Activated naive CD4-positive, alpha-beta T cell treated with anti-CD3 and anti-CD28 coated beads for 36 hours (primary cell): ENCODE measurements around the gene POLG2. TPM values are rescaled to one million over a fixed set of nuclear protein-coding genes. Genes with fewer than 3 reads are reported as not detected.

Experiments
- CTCF ChIA-PET: fragments of 350-600 bp; sonication (Branson Sonifier 250); formaldehyde crosslinking; loops from one replicate; lab custom pipeline; 2021; ENCODE audit warnings: antibody characterized with exemption; lab: Charles Lee
- DNase-seq: peaks from one replicate; pipeline ENCODE4 v3.0.0-alpha.2; 2020
- H3K27ac Mint-ChIP-seq: one replicate; pipeline ENCODE4 v1.8.0; 2021; ENCODE audit warnings: mild to moderate bottlenecking, mixed read lengths
- H3K27me3 Mint-ChIP-seq: one replicate; pipeline ENCODE4 v1.8.0; 2021; ENCODE audit warnings: low read depth, mixed read lengths
- H3K36me3 Mint-ChIP-seq: one replicate; pipeline ENCODE4 v1.8.0; 2021; ENCODE audit warnings: low read depth, mixed read lengths
- H3K4me1 Mint-ChIP-seq: one replicate; pipeline ENCODE4 v1.8.0; 2021; ENCODE audit warnings: low read depth, mixed read lengths
- H3K4me3 Mint-ChIP-seq: one replicate; pipeline ENCODE4 v1.8.0; 2021; ENCODE audit warnings: mild to moderate bottlenecking, moderate library complexity, mixed read lengths
- H3K9me3 Mint-ChIP-seq: one replicate; pipeline ENCODE4 v1.8.0; 2021; ENCODE audit warnings: mixed read lengths
- intact Hi-C: fragments of 100-400 bp; cut with micrococcal nuclease; formaldehyde crosslinking; loops from one replicate; pipeline ENCODE4 v1.15.1; 2023
- total RNA-seq, 2 experiments: library from RNA; stranded (reverse); gene quantifications; one replicate each; pipeline ENCODE4 v1.2.3, GENCODE V29; 2021

Gene POLG2
- total RNA-seq, 2 experiments from 2014 or later = 23.4 to 26.9 TPM

- DNase-seq = no peak
- CTCF ChIA-PET = interaction anchor here (0.7 to 1.7 kb wide), 3 partner anchors 9 to 159 kb away, joined by 4 to 7 read pairs (median 5); no protein-coding TSS in a partner anchor
- intact Hi-C loops = no loop called here
- Mint-ChIP-seq H3K4me3 (no peak overlapping the region), H3K4me1 (peaks cover 3% of the 10 kb centered on the region), H3K36me3 (peaks cover 38% of the 10 kb centered on the region), H3K9me3 (no peaks in the 10 kb centered on the region), H3K27me3 (no peaks in the 10 kb centered on the region), H3K27ac (no peak overlapping the region)
These were observed 32.4 kb upstream of the POLG2 start for GRCh38 chr17:64529221-64529620.

- no peak for DNase-seq
- CTCF ChIA-PET = interaction anchor here (1.0 kb wide), 1 partner anchor 109 kb away, joined by 4 read pairs; no protein-coding TSS in a partner anchor
- no peaks in the 10 kb centered on the region for H3K9me3 Mint-ChIP-seq
- no peaks in the 10 kb centered on the region for H3K27me3 Mint-ChIP-seq
- H3K27ac Mint-ChIP-seq = no peak overlapping the region
- peaks cover 36% of the 10 kb centered on the region for H3K36me3 Mint-ChIP-seq
- no peaks in the 10 kb centered on the region for H3K4me1 Mint-ChIP-seq
- intact Hi-C loops = no loop called here
- H3K4me3 Mint-ChIP-seq = no peak overlapping the region
These were observed 31.1 kb upstream of the POLG2 start for GRCh38 chr17:64527914-64528313.

- Mint-ChIP-seq H3K27me3 (no peaks in the 10 kb centered on the region), H3K4me3 (no peak overlapping the region), H3K9me3 (no peaks in the 10 kb centered on the region), H3K4me1 (peaks cover 13% of the 10 kb centered on the region), H3K27ac (no peak overlapping the region), H3K36me3 (peaks cover 23% of the 10 kb centered on the region)
- intact Hi-C loops = no loop called here
- no peak for DNase-seq
- CTCF ChIA-PET = interaction anchor here (1.0 to 1.1 kb wide), 2 partner anchors 9 to 101 kb away, joined by 4 to 5 read pairs; no protein-coding TSS in a partner anchor
These were observed 23.5 kb upstream of the POLG2 start for GRCh38 chr17:64520359-64520758.

- H3K9me3 Mint-ChIP-seq = no peaks in the 10 kb centered on the region
- H3K4me3 Mint-ChIP-seq = no peak overlapping the region
- peaks cover 18% of the 10 kb centered on the region for H3K4me1 Mint-ChIP-seq
- H3K36me3 Mint-ChIP-seq = peaks cover 27% of the 10 kb centered on the region
- CTCF ChIA-PET = interaction anchor here (1.1 kb wide), 1 partner anchor 10 kb away, joined by 5 read pairs; no protein-coding TSS in a partner anchor
- H3K27me3 Mint-ChIP-seq = no peaks in the 10 kb centered on the region
- intact Hi-C loops = no loop called here
- H3K27ac Mint-ChIP-seq = no peak overlapping the region
- DNase-seq = no peak
These were observed 22.7 kb upstream of the POLG2 start for GRCh38 chr17:64519601-64520000.

GRCh38 chr17:64515829-64516228, 19.0 kb upstream of the POLG2 start:
- Mint-ChIP-seq H3K4me1 (peaks cover 26% of the 10 kb centered on the region), H3K27ac (peak overlapping the region; percentile 22), H3K27me3 (no peaks in the 10 kb centered on the region), H3K36me3 (peaks cover 26% of the 10 kb centered on the region), H3K4me3 (no peak overlapping the region), H3K9me3 (no peaks in the 10 kb centered on the region)
- intact Hi-C loops = no loop called here
- CTCF ChIA-PET = interaction anchor here (0.6 to 1.4 kb wide), 4 partner anchors 17 to 95 kb away, joined by 3 read pairs; no protein-coding TSS in a partner anchor
- DNase-seq = no peak

GRCh38 chr17:64515419-64515818, 18.6 kb upstream of the POLG2 start:
- no peak for DNase-seq
- Mint-ChIP-seq H3K27ac (no peak overlapping the region), H3K4me1 (peaks cover 26% of the 10 kb centered on the region), H3K27me3 (no peaks in the 10 kb centered on the region), H3K36me3 (peaks cover 28% of the 10 kb centered on the region), H3K9me3 (no peaks in the 10 kb centered on the region), H3K4me3 (no peak overlapping the region)
- intact Hi-C loops = no loop called here
- CTCF ChIA-PET = interaction anchor here (0.6 to 1.4 kb wide), 4 partner anchors 17 to 94 kb away, joined by 3 read pairs; no protein-coding TSS in a partner anchor

- Mint-ChIP-seq H3K27ac (no peak overlapping the region), H3K9me3 (no peaks in the 10 kb centered on the region), H3K27me3 (no peaks in the 10 kb centered on the region), H3K4me3 (peak overlapping the region; percentile 36), H3K36me3 (peaks cover 37% of the 10 kb centered on the region), H3K4me1 (peaks cover 34% of the 10 kb centered on the region)
- intact Hi-C loops = loop anchor here (5.0 to 10.0 kb wide), 3 partner anchors 468 to 887 kb away; partner anchors contain the start of genes GNA13 and MAP3K3
- no peak for DNase-seq
- CTCF ChIA-PET = interaction anchor here (0.6 to 1.0 kb wide), 2 partner anchors 16 to 280 kb away, joined by 3 to 4 read pairs; no protein-coding TSS in a partner anchor
These were observed 12.3 kb upstream of the POLG2 start for GRCh38 chr17:64509179-64509578.

- peaks cover 38% of the 10 kb centered on the region for H3K4me1 Mint-ChIP-seq
- H3K36me3 Mint-ChIP-seq = peaks cover 42% of the 10 kb centered on the region
- no peaks in the 10 kb centered on the region for H3K9me3 Mint-ChIP-seq
- CTCF ChIA-PET = interaction anchor here (1.0 kb wide), 1 partner anchor 16 kb away, joined by 3 read pairs; no protein-coding TSS in a partner anchor
- H3K27ac Mint-ChIP-seq = no peak overlapping the region
- peak overlapping the region; percentile 36 for H3K4me3 Mint-ChIP-seq
- intact Hi-C loops = loop anchor here (5.0 to 10.0 kb wide), 3 partner anchors 469 to 886 kb away; partner anchors contain the start of genes GNA13 and MAP3K3
- no peaks in the 10 kb centered on the region for H3K27me3 Mint-ChIP-seq
- no peak for DNase-seq
These were observed 11.8 kb upstream of the POLG2 start for GRCh38 chr17:64508683-64509082.

GRCh38 chr17:64507413-64507782, 10.5 kb upstream of the POLG2 start:
- peak; percentile 54 for DNase-seq
- Mint-ChIP-seq H3K9me3 (no peaks in the 10 kb centered on the region), H3K36me3 (peaks cover 53% of the 10 kb centered on the region), H3K4me1 (peaks cover 50% of the 10 kb centered on the region), H3K4me3 (peak overlapping the region; percentile 92), H3K27me3 (no peaks in the 10 kb centered on the region), H3K27ac (peak overlapping the region; percentile 99)
- intact Hi-C loops = loop anchor here (1.0 to 10.0 kb wide), 9 partner anchors 15 to 885 kb away; partner anchors contain the start of genes GNA13, MAP3K3 and TEX2
- CTCF ChIA-PET = interaction anchor here (0.6 to 3.3 kb wide), 7 partner anchors 16 to 142 kb away, joined by 3 to 22 read pairs (median 3); no protein-coding TSS in a partner anchor

- peaks cover 53% of the 10 kb centered on the region for H3K4me1 Mint-ChIP-seq
These were observed 9.9 kb upstream of the POLG2 start, which contains the start of gene CEP95 for GRCh38 chr17:64506576-64507412. Gene CEP95, plus strand, starts transcription at chr17:64506977. Its CDS starts 121 bp downstream, at chr17:64507098.

GRCh38 chr17:64506201-64506575, 9.3 kb upstream of the POLG2 start, which contains the start of gene DDX5:
Gene DDX5, minus strand, starts transcription at chr17:64506289. Its CDS starts 170 bp downstream, at chr17:64506119.
- peaks cover 56% of the 10 kb centered on the region for H3K4me1 Mint-ChIP-seq
- H3K36me3 Mint-ChIP-seq = peaks cover 62% of the 10 kb centered on the region
- peak within 1 kb of the TSS; percentile 92 for H3K4me3 Mint-ChIP-seq
- peak within 1 kb of the TSS; percentile 99 for H3K27ac Mint-ChIP-seq
- no peaks in the 10 kb centered on the region for H3K9me3 Mint-ChIP-seq
- CTCF ChIA-PET = interaction anchor here (0.6 to 3.3 kb wide), 9 partner anchors 10 to 149 kb away, joined by 3 to 22 read pairs (median 3); partner anchors contain the start of gene POLG2
- intact Hi-C loops = loop anchor here (1.0 to 10.0 kb wide), 12 partner anchors 9 to 884 kb away; partner anchors contain the start of genes GNA13, ICAM2, MAP3K3 and POLG2
- peak; percentile 99 for DNase-seq
- no peaks in the 10 kb centered on the region for H3K27me3 Mint-ChIP-seq

More at GRCh38 chr17:64506576-64507412, 9.9 kb upstream of the POLG2 start, which contains the start of gene CEP95:
- DNase-seq = peak; percentile 95
- CTCF ChIA-PET = interaction anchor here (0.6 to 3.3 kb wide), 11 partner anchors 10 to 550 kb away, joined by 3 to 22 read pairs (median 3); partner anchors contain the start of genes GNA13 and POLG2
- H3K9me3 Mint-ChIP-seq = no peaks in the 10 kb centered on the region
- H3K27ac Mint-ChIP-seq = peak within 1 kb of the TSS; percentile 99
- peaks cover 56% of the 10 kb centered on the region for H3K36me3 Mint-ChIP-seq
- H3K27me3 Mint-ChIP-seq = no peaks in the 10 kb centered on the region
- intact Hi-C loops = loop anchor here (1.0 to 10.0 kb wide), 14 partner anchors 9 to 884 kb away; partner anchors contain the start of genes GNA13, ICAM2, MAP3K3 and POLG2
- peak within 1 kb of the TSS; percentile 92 for H3K4me3 Mint-ChIP-seq
